NCI-H1105 treated with DMSO at 0.1 percent for 48 hours (cell line): ENCODE measurements around the gene SAMSN1.
A peak's percentile ranks its signal among the peaks of the same experiment; 100 is the strongest.

Experiments
- DNase-seq: peaks from one replicate; lab custom pipeline; 2025; lab: John Stamatoyannopoulos, UW

The SAMSN1 gene

DNA sequence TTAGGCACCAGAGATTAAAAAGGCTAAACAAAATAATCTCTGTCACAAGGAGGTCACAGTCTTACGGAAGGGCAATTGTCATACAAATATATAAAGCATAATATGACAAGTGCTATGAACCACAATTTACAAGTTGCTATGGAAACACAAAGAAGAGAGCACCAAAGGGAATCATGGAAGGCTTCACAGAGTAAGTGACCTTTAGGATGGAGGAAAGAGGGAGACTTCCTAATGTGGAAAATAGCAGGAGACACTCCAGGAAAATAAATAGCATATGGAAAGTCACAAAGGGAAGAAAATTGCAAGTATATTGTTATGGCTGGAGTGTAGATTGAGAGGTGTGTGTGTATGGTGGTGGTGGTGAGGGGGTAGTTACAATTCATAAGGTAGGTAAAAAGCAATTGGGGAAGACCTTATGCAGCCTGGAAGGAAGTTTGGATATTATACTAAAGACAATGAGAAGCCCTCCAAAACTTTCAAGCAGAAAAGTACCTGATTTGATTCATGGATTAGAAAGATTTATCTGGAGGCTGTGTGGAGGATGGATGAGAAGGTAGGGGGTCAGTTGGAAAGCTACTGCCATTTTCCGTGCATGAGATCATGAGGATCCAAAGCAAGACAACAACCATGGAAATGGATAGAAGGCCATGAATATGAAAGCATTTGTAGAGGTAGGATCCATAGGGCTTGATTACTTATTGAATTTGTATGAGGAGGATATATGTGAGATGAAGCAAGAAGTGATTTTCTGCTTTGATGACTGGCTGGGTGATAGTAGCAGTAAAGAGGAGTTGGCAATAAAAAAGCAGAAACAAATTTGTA lies 61.7 kb downstream of the SAMSN1 start:
- DNase-seq: no peak

GRCh38 chr21:14483296-14483695 lies 62.8 kb downstream of the SAMSN1 start:
- no peak for DNase-seq

DNA sequence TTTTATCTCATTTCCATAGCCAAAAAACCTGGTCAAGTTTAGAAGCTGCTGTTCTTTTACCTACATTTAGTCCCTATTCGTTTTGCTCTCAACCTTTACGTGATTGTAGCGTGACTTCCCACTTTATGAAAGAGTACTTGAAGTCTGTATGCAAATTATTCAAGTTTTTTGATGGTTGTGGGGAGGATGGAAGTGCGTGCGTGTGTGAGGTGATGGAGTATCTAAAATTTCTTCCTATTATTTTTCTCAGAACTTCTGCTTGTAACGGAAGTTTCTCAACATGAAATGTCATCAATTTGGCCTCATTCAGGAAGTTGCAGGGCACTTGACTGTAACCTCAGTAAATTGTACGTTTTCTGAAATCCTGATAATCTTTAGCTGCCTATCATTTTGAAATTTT lies 64.0 kb downstream of the SAMSN1 start:
- DNase-seq: no peak

- peak; percentile 41 for DNase-seq
Observed at GRCh38 chr21:14480411-14481031, 65.6 kb downstream of the SAMSN1 start.

DNA sequence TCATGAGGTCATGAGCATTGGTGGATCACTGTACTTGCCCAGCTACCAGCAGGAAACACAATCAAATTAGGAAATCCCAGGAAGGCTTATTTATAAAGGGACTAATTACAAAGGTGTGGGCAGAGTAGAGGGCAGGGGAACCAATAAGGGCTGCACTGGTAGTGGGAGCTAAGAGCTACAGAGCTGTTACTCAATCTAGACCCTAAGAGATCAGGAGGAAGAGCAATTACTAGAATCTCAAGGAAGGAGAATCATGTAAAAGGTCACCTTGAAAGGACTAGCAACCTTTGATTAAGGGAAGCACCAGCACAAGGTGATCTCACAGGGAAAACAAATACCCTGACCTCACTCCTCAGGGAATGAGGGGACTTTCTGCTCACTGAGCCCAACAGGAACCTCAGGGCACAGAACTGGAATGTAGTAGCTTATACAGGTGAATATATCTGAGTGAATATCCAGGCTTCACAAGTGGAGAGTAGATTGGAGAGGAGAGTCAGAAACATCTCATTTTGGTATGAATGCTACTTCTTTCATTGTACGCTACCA lies 66.8 kb downstream of the SAMSN1 start:
- DNase-seq: no peak

GRCh38 chr21:14477841-14478240 lies 68.3 kb downstream of the SAMSN1 start:
- no peak for DNase-seq

GRCh38 chr21:14477133-14477532 lies 69.0 kb downstream of the SAMSN1 start:
- DNase-seq: no peak

DNA sequence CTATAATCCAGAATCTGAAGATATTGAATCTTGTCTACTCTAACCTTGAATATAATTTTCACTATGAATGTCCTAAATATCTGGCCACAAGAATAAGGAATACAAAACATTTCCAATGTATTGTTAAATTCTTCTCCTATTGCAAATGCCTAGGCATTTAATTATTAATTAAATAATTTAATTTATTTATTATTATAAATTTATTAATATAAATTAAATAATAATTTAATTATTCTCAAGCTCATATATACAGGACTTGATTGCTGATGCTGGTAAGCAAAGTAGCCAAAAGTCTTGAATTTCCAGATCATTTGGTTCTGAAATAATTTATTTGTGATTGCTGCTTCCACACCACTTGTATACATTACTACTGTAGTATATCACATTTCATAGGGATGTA lies 71.1 kb downstream of the SAMSN1 start:
- DNase-seq: no peak

DNA sequence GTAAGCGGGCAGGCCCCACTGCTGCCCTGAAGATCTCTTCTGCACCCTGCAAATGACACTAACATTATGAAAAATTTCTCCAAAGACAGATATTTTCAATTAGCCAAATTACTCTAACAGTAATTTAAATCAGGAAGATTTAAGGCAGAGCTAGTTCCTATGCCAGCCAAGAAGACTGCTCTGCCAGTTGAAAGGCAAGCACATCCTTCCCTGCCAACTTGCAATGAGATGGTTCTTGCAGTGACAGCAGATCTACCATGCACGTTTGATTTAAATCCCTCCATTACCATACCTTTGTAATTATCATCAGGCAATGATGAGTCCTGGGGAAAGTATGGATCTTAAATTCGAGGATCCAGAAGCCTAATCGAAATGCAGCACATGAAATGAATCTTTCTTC lies 76.5 kb downstream of the SAMSN1 start:
- no peak for DNase-seq

DNA sequence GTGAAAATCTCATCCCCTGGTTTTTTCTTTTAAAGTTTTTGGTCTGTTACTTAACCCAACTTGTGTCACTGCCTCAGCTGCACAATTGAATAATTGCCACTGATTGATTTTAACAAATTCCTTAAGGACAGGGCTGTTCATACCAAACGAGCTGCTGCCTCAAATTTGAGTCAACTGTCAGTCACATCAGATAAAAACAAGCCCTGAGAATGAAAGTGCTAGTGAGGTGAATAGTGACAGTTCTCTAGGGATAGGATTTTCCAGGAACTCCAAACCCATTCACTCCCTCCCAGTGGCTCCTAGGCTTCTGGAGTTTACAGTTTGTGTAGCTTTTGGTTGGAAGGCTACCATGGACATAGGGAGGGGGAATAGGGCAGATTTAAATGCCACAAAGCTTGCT lies 79.4 kb downstream of the SAMSN1 start:
- DNase-seq: no peak

DNA sequence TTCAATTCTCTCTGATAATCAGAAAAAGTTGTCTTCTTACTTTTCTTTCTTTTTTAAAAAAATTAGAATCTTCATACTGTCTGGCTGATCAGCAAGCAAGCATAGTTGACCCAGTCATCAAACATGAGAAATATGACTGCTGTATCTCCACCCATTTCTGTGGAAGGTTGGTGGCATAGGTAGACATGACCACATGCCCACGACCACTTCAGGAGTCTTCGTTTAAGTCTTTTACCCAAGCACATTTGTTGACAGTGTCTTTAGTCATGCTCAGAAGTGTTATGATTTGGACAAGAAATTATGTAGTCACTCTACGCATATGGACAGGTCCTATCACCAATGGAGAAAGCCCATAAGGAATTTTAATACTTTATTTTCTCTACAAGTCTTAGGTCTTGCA lies 88.4 kb downstream of the SAMSN1 start:
- DNase-seq: no peak

DNA sequence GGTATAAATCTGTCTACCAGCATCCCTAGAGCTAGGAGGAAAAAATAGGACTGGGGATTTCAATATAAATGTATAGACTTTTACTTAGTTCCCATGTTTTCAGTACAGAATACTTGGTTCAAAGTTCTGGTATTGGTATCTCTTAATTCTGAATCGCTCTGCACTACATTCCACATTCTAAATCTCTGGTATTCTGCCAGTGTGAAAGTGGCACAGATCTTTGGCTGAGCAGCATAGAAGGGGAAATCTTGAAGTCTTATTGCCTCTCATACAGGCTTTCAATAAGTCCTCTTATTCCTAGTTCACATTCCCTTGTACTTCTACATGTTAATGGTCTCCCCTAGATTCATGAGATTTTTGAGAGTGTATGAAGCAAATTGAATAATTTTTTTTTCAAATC lies 89.2 kb downstream of the SAMSN1 start:
- no peak for DNase-seq

GRCh38 chr21:14454016-14455009 lies 91.8 kb downstream of the SAMSN1 start:
- no peak for DNase-seq

DNA sequence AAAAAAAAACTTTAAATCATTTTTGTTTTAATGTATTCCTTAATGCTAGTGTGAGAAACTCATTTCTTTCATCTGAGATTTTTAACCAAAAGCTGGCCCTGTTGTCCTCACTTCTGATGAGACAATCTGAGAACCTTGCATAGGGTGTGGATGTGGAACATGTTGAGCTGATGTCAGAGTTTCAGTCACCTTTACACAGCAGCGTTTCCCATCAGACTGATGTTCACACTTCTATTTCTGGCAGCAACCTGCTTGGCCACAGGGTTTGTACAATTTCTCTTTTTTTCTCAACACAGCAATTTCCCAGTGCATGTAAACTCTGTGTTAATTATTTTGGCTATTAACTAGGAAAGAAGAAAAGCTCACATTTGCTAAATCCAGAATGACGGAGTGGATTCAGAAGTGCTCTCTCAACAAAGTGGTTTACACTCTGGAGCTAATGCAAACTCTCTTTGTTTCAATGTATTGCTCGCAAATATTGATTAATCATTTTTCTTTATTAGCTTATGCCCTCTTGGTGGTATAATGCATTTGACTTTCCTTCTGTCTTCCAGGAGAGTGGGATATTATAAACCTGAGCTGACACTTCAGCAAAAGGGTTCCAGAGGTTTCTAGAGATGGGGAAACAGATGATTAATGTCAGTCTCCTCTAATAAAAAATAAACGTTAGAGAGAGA lies 92.6 kb downstream of the SAMSN1 start:
- no peak for DNase-seq

DNA sequence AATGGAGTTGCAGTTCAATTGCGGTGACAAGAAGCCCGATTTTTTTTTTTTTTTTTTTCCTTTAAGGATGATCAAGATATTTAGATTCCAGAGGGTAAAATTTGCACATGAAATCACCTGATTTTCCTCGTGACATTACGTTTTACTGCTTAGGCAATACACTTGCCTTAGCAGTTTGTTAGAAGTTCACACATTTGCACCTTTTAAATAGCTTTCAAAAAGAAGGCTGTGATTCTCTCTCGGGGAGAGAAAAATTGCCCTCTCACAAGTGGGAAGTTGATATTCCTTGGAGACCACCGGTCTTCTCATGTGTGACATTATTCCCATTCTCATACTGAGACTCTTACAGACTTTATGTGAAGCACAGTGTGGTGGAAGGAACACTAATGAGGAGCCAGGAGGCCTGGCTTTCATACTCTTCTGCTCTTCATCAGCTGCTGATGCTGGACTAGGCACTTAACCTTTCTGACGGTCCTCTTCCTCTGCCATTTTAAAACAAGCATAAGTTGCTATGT lies 93.3 kb downstream of the SAMSN1 start:
- DNase-seq: no peak

DNA sequence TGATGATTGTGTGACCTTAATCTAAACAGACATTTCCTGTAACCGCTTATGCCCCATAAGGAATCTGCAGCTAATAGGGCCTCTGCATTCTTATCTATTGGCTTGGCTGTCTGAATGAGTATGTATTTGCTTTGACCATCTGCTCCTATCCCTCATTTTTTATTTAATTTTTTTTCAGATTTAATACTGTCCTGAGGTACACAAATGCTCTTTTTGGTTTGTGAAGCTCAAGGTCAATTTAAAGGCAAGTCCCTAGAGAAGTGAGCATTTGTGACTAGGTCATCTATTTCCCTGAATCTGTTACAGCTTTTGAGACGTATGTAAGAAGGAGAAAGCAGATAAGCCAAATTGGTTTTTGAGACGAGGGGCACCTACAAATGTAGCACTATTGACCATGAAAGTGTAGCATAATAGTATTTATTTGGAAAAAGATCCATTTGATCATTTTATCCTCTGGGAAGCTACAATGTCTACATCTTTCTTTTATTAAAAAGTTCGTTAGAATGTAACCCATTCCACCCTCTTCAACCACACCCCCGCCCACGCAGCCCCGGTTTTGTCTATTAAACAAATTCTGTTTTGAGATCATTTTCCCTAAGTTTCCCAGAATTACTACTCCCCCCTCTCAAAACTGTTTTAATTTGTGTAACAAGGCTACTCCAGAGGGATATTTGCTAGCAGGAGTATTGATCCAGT lies 93.9 kb downstream of the SAMSN1 start:
- no peak for DNase-seq

- DNase-seq: no peak
Observed at GRCh38 chr21:14451546-14451945, 94.6 kb downstream of the SAMSN1 start.

DNA sequence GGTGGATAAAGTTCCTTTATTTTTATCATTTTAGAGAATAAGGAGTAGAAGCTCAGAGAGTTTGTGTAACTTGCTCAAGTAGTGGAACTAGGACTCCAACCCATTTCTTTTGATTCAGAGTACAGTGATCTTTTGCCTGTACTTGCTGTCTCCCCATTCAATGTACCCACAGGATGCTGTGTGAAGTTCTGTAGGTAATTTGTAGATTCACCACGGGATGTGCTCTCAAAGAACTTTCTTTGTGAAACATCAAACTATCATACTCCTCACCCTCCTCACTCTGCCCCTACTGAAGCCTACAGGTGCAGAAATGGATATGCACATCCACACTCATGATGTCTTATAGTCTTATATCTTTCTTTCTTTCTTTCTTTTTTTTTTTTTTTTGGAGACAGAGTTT lies 97.3 kb downstream of the SAMSN1 start:
- no peak for DNase-seq

DNA sequence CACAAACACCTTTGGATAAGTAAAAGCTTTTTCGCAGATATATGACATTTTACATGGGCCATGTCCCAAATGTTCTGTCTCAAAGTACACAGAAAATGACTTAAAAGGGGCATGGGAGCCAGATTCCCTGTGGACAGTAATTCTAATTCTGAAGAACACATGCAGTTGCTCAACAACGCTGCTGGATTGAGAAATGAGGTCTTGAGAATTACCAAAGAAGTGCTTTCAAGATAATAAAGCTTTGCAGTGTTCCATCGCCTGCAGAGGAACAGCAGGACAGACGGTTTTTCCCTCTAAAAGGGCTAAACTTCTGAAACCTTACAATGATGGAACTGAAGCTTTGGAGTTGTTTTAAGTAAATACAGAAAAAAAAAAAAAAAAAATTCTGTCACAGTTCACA lies 107.9 kb downstream of the SAMSN1 start:
- DNase-seq: no peak

DNA sequence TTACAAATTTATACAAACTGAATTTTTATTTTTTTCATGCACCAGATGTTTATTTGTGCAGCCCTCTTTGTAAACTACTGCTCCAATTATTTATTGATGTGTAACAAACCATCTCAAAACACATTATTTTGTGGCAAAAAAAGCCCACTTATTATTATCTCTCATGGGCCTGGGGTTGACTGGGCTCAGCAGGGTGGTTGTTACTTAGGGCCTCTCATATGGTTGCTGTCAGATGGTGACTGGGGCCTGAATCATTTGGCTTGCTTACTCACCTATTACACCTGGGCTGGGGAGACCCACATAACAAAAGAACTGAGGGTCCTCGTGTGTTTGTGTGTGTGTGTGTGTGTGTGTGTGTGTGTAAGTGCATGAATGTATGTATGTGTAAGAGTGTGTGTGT lies 110.7 kb downstream of the SAMSN1 start:
- DNase-seq: no peak
